ENCODE data around the gene XRCC2. TPM values are rescaled to one million over a fixed set of nuclear protein-coding genes. Genes with fewer than 3 reads are reported as not detected.
A peak's percentile ranks its signal among the peaks of the same experiment; 100 is the strongest.
"Not testable (repeated sequence)": the region's sequence is repeated elsewhere in the genome, so short reads cannot be mapped to it uniquely, and the experiment has no call there.

XRCC2 gene
- 5.5 and 16.3 TPM in 2 replicates for total RNA-seq (ENCODE audit: low replicate concordance)
- long read RNA-seq, partial matches to known transcripts, result 0 of 6 reads
- long read RNA-seq, other reads (novel, unspliced or antisense), result 2 of 6 reads

- TF ChIP-seq, protein P1, sequence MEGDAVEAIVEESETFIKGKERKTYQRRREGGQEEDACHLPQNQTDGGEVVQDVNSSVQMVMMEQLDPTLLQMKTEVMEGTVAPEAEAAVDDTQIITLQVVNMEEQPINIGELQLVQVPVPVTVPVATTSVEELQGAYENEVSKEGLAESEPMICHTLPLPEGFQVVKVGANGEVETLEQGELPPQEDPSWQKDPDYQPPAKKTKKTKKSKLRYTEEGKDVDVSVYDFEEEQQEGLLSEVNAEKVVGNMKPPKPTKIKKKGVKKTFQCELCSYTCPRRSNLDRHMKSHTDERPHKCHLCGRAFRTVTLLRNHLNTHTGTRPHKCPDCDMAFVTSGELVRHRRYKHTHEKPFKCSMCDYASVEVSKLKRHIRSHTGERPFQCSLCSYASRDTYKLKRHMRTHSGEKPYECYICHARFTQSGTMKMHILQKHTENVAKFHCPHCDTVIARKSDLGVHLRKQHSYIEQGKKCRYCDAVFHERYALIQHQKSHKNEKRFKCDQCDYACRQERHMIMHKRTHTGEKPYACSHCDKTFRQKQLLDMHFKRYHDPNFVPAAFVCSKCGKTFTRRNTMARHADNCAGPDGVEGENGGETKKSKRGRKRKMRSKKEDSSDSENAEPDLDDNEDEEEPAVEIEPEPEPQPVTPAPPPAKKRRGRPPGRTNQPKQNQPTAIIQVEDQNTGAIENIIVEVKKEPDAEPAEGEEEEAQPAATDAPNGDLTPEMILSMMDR (conservative IDR thresholded peaks at IDR 0.05), result no peak
- H3K27me3 Mint-ChIP-seq, result no peaks in the 10 kb centered on the region
- H3K36me3 Mint-ChIP-seq, result peaks cover 12% of the 10 kb centered on the region
- peak within 1 kb of the TSS; percentile 95 for H3K27ac Mint-ChIP-seq
- peak within 1 kb of the TSS; percentile 100 for H3K4me3 Mint-ChIP-seq
- H3K4me1 Mint-ChIP-seq (ENCODE audit: unreplicated experiment), result peaks cover 10% of the 10 kb centered on the region
- DNase-seq (ENCODE audit: extremely low spot score, unreplicated experiment), result peak; percentile 99
- no peaks in the 10 kb centered on the region for H3K9me3 Mint-ChIP-seq
These were observed at the start of gene XRCC2 for GRCh38 chr7:152675759-152676636. XRCC2 (minus strand) TSS chr7:152676141; CDS start chr7:152676079, 62 bp downstream.

GRCh38 chr7:152723364-152723763 is 47.4 kb upstream of the XRCC2 start:
- no peak for DNase-seq (ENCODE audit: extremely low spot score, unreplicated experiment)
- Mint-ChIP-seq H3K27me3 (no peaks in the 10 kb centered on the region), H3K4me3 (no peak overlapping the region), H3K4me1 (ENCODE audit: unreplicated experiment) (no peaks in the 10 kb centered on the region), H3K9me3 (no peaks in the 10 kb centered on the region), H3K36me3 (no peaks in the 10 kb centered on the region), H3K27ac (no peak overlapping the region)
- TF ChIP-seq, protein P1 (conservative IDR thresholded peaks at IDR 0.05), result no peak

DNA sequence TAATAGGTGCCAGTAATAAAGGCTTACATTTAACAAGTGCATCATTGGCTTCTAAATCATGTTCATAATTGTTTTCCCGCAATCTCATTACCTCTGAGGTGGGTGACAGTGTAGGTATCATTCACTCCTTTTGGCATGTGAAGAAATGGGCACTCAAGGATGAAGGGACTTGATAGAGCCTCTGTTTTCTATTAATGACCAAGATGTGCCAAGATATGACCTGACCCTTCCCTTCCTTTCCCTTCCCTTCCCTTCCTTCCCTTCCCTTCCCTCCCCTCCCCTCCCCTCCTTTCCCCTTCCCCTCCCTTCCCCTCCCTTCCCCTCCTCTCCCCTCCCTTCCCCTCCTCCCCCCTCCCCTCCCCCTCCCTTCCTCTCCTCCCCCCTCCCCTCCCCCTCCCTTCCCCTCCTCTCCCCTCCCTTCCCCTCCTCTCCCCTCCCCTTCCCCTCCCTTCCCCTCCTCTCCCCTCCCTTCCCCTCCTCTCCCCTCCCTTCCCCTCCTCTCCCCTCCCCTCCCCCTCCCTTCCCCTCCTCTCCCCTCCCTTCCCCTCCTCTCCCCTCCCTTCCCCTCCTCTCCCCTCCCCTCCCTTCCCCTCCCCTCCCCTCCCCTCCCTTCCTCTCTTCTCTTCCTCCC is 36.6 kb upstream of the XRCC2 start:
- not testable (repeated sequence) for H3K27ac Mint-ChIP-seq; H3K27me3 Mint-ChIP-seq; H3K4me3 Mint-ChIP-seq; H3K9me3 Mint-ChIP-seq; DNase-seq (ENCODE audit: extremely low spot score, unreplicated experiment); H3K36me3 Mint-ChIP-seq
- H3K4me1 Mint-ChIP-seq (ENCODE audit: unreplicated experiment), result peaks cover 10% of the 10 kb centered on the region

GRCh38 chr7:152711444-152711944 is 35.6 kb upstream of the XRCC2 start:
- H3K36me3 Mint-ChIP-seq, result no peaks in the 10 kb centered on the region
- DNase-seq (ENCODE audit: extremely low spot score, unreplicated experiment), result no peak
- peaks cover 10% of the 10 kb centered on the region for H3K4me1 Mint-ChIP-seq (ENCODE audit: unreplicated experiment)
- H3K27ac Mint-ChIP-seq, result no peak overlapping the region
- H3K27me3 Mint-ChIP-seq, result peaks cover 4% of the 10 kb centered on the region
- TF ChIP-seq, protein P1 (conservative IDR thresholded peaks at IDR 0.05), result no peak
- no peaks in the 10 kb centered on the region for H3K9me3 Mint-ChIP-seq
- no peak overlapping the region for H3K4me3 Mint-ChIP-seq

DNA sequence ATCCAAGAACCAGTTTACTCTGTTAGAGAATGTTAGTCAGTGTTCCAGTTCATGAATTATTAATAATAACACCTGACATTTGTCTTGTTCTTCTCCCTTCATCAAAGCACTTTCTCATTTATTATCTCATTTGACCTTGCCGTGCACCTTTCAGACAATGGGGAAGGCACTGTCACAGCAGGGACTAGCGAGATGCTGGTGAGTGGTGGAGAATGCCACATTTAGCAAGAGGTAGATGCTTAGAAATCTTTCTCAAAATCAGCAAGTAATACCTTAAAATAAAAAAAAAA is 34.2 kb upstream of the XRCC2 start:
- DNase-seq (ENCODE audit: extremely low spot score, unreplicated experiment), result no peak
- Mint-ChIP-seq H3K36me3 (no peaks in the 10 kb centered on the region), H3K9me3 (no peaks in the 10 kb centered on the region), H3K27me3 (peaks cover 4% of the 10 kb centered on the region), H3K27ac (no peak overlapping the region), H3K4me1 (ENCODE audit: unreplicated experiment) (peaks cover 10% of the 10 kb centered on the region), H3K4me3 (no peak overlapping the region)
- TF ChIP-seq, protein P1 (conservative IDR thresholded peaks at IDR 0.05), result no peak

All from type B pancreatic cell (in vitro differentiated cells).